Vagina (tissue), 2 donors: ENCODE data around the gene TGFBR3.

Experiments
- POLR2A ChIP-seq, 2 donors: fragments of 450-650 bp; IDR thresholded peaks; one replicate each; pipeline ENCODE4 v1.6.1; 2017; ENCODE audit warnings: antibody characterized with exemption in 2 of 2, mild to moderate bottlenecking in 2 of 2, moderate library complexity in 2 of 2
- TF ChIP-seq, protein P1 (sequence below), 3 experiments: fragments of 450-650 bp in 2 of 3; fragments of 200-600 bp in 1 of 3; sonication (generic) in 1 of 3; IDR thresholded peaks; one replicate each; pipeline ENCODE4 v1.5.1; 2017 to 2019; ENCODE audit warnings: antibody characterized with exemption in 3 of 3, mild to moderate bottlenecking in 2 of 3, moderate library complexity in 2 of 3

DNA sequence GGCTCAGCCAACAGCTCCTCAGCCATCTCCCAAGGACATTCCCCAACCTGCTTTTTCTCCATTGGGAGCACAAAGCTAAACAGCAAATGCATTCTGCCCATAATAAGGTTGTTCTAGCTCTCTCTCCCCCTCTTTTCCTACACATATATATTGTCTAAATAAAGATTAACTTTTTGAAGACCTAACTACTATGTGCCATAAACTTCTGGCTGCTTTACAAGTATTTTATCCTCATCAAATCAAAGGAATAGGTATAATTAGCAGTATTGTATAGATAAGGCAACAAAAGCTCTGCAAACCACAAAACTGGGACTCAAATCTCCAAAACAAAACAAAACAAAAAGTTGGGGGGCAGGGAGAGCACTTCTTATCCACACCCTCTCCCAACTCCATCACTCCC is 43.4 kb downstream of the TGFBR3 start:
- TF ChIP-seq, protein P1, sequence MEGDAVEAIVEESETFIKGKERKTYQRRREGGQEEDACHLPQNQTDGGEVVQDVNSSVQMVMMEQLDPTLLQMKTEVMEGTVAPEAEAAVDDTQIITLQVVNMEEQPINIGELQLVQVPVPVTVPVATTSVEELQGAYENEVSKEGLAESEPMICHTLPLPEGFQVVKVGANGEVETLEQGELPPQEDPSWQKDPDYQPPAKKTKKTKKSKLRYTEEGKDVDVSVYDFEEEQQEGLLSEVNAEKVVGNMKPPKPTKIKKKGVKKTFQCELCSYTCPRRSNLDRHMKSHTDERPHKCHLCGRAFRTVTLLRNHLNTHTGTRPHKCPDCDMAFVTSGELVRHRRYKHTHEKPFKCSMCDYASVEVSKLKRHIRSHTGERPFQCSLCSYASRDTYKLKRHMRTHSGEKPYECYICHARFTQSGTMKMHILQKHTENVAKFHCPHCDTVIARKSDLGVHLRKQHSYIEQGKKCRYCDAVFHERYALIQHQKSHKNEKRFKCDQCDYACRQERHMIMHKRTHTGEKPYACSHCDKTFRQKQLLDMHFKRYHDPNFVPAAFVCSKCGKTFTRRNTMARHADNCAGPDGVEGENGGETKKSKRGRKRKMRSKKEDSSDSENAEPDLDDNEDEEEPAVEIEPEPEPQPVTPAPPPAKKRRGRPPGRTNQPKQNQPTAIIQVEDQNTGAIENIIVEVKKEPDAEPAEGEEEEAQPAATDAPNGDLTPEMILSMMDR (IDR thresholded peaks at IDR 0.05): no peak
- TF ChIP-seq POLR2A (IDR thresholded peaks at IDR 0.05): no peak
